Activated naive CD8-positive, alpha-beta T cell treated with anti-CD3 and anti-CD28 coated beads, Interleukin-2, amount 50 U/mL, for 24 hours (primary cell): Measurements from ENCODE around the gene ENTR1.
A peak's percentile ranks its signal among the peaks of the same experiment; 100 is the strongest.
"Not testable (repeated sequence)": the region's sequence is repeated elsewhere in the genome, so short reads cannot be mapped to it uniquely, and the experiment has no call there.

Experiments
- ATAC-seq: fragments of 150-1000 bp; cut with Tn5 transposase; one replicate; pipeline ENCODE4 v1.10.0; 2021
- DNase-seq: peaks from one replicate; pipeline ENCODE4 v3.0.0; 2021
- H3K27ac Mint-ChIP-seq: one replicate; pipeline ENCODE4 v1.8.0; 2021; ENCODE audit warnings: mild to moderate bottlenecking, mixed read lengths
- H3K27me3 Mint-ChIP-seq: one replicate; pipeline ENCODE4 v1.8.0; 2021; ENCODE audit warnings: mixed read lengths
- H3K36me3 Mint-ChIP-seq: one replicate; pipeline ENCODE4 v1.8.0; 2021; ENCODE audit warnings: low read depth, mixed read lengths
- H3K4me1 Mint-ChIP-seq: one replicate; pipeline ENCODE4 v1.8.0; 2021; ENCODE audit warnings: mixed read lengths
- H3K4me3 Mint-ChIP-seq: one replicate; pipeline ENCODE4 v1.8.0; 2021; ENCODE audit warnings: mild to moderate bottlenecking, moderate library complexity, mixed read lengths
- H3K9me3 Mint-ChIP-seq: one replicate; pipeline ENCODE4 v1.8.0; 2021; ENCODE audit warnings: mixed read lengths

ENTR1 gene

DNA sequence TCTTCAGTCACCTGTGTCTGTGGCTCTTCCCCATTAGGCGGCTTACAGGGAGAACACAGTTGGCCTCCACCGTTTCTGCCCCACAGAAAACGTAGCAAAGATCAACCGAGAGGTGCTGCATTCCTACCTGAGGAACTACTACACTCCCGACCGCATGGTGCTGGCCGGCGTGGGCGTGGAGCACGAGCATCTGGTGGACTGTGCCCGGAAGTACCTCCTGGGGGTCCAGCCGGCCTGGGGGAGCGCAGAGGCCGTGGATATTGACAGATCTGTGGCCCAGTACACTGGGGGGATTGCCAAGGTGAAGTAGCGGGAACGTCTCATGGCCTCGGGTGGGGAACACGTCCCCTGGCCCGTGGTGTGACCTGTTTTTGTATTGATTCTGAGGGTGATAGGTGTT lies 6.5 kb upstream of the ENTR1 start:
- H3K27ac Mint-ChIP-seq, result no peak overlapping the region
- no peak overlapping the region for H3K4me3 Mint-ChIP-seq
- peaks cover 54% of the 10 kb centered on the region for H3K36me3 Mint-ChIP-seq
- peaks cover 10% of the 10 kb centered on the region for H3K4me1 Mint-ChIP-seq
- no peaks in the 10 kb centered on the region for H3K9me3 Mint-ChIP-seq
- H3K27me3 Mint-ChIP-seq, result no peaks in the 10 kb centered on the region
- ATAC-seq (no peak), DNase-seq (no peak)

DNA sequence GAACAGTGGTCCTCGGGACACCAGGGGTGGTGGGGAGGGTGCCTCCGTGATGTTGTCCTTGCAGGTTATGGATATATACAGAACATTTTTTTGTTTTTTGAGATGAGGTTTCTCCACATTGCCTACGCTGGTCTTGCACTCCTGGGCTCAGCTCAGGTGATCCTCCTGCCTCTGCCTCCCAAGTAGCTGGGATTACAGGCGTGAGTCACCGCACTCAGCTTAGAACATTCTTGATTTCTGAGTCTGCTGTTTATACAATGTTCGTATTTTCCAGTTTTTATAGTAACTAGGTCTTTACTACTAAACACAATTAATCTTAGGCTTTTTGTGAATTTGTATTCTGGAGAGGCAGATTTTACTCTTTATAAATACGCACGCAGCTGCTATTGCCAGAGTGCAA lies 6.0 kb upstream of the ENTR1 start:
- Mint-ChIP-seq H3K4me3 (no peak overlapping the region), H3K27ac (no peak overlapping the region), H3K27me3 (no peaks in the 10 kb centered on the region), H3K4me1 (peaks cover 15% of the 10 kb centered on the region), H3K36me3 (peaks cover 59% of the 10 kb centered on the region), H3K9me3 (no peaks in the 10 kb centered on the region)
- DNase-seq, result no peak
- ATAC-seq, result no peak

DNA sequence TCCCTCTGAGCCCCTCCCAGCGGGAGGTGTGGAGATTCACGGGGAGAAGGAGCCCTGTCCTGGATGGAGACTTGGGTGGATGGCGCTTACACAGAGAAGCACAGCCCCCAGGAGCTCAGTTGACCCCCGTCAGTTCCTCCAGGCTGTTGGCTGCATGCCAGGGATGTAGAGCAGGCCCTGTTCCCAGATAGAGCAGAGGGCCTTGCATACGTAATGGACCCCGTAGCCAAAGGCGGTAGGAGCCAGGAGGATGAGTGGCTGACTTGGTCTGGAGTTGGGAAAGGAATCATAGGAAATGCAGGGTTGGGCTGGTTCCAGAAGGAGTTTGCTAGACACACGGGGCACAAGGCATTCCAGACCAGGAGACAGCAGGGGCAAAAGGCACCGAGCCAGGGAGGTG lies 2.5 kb upstream of the ENTR1 start:
- Mint-ChIP-seq H3K27me3 (no peaks in the 10 kb centered on the region), H3K36me3 (peaks cover 62% of the 10 kb centered on the region), H3K9me3 (no peaks in the 10 kb centered on the region), H3K4me1 (peaks cover 41% of the 10 kb centered on the region), H3K27ac (no peak overlapping the region), H3K4me3 (peak overlapping the region; percentile 17)
- ATAC-seq (no peak), DNase-seq (no peak)

DNA sequence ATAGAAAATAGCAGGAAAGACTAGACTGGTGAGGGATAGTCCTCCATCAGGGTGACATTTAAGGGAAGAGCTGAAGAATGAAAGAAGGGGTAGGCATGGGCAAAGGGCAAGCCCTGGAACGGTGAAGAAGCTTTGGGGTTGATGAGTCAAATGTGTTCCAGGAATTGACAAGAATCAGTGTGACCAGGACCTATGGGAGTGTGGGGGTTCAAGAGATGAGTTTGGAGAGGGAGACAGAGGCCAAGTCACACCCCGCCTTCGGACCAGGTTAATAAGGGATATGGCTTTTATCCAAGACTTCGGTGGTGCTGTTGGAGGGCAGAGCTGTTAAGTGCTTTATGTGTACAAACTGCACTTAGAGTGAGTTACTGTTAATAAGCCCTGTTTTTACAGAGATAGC lies 964 bp upstream of the ENTR1 start:
- no peaks in the 10 kb centered on the region for H3K9me3 Mint-ChIP-seq
- H3K27me3 Mint-ChIP-seq, result no peaks in the 10 kb centered on the region
- peak overlapping the region; percentile 89 for H3K27ac Mint-ChIP-seq
- H3K36me3 Mint-ChIP-seq, result peaks cover 61% of the 10 kb centered on the region
- DNase-seq (no peak), ATAC-seq (peak; percentile 59)
- peak overlapping the region; percentile 98 for H3K4me3 Mint-ChIP-seq
- peaks cover 47% of the 10 kb centered on the region for H3K4me1 Mint-ChIP-seq

DNA sequence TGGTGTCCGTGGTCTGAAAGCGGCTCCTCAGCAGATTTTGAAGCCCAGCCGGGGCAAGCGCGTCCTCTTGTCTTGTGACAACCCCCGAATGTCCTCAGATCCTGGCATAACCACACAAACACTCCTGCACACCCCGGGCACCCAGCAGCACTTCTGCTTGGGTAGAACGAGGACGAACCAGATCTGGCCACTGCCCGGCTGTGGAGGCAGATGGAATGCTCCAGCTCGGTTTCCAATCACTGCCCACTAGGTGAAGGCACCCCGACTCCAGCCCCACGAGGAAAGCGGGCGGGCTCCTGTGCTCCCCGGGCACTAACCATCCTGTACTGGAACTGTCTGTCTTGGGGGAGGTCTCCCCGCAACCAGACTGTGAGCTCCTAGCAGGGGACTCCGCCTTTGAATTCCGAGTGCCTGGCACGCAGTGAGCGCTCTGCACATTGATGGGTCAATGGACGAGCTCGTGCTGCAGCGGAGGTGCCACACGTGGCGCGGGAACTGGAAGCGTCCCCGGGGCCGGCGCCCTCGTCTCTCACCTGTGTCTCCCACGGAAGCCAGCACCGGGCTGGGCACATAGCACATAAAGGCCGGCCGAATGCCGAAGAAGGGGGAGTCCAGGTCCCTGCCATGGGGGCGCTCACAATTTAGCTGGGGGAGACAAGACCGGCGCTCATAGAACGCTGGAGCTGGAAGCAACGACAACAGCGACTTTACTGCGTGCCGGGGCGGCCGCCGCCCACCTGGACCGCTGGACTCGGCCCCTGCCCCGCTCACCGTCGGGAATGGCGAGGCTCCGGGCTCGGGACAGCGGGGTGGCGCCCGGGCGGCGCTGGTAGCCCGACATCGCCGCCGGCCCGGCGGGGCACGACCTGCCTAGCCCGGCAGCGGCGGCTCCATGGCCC lies 608 bp downstream of the ENTR1 start:
- H3K36me3 Mint-ChIP-seq, result peaks cover 60% of the 10 kb centered on the region
- DNase-seq (peak; percentile 49), ATAC-seq (peak; percentile 4)
- H3K9me3 Mint-ChIP-seq, result no peaks in the 10 kb centered on the region
- H3K27ac Mint-ChIP-seq, result peak overlapping the region; percentile 93
- peaks cover 59% of the 10 kb centered on the region for H3K4me1 Mint-ChIP-seq
- H3K27me3 Mint-ChIP-seq, result no peaks in the 10 kb centered on the region
- peak overlapping the region; percentile 98 for H3K4me3 Mint-ChIP-seq

DNA sequence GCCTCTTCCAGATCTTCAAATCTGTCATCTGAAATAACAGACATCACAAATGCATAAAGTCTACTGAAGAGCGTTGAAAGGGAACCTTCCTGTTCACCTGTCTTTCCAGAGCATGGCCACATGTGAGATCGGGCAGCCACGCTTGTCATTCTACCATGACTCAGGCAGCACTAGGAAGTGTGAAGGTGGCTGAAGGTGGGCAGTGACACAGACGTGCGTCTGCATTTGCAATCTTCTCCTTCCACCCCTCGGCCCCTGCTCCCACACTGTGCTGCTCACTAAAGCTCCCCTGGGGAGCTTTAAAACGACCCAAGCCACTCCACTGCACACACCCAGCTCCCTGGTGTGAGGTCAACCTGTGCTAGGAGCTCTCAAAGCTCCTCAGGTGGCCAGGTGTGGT lies 2.5 kb downstream of the ENTR1 start:
- Mint-ChIP-seq H3K27ac (peak overlapping the region; percentile 50), H3K4me3 (no peak overlapping the region), H3K4me1 (peaks cover 70% of the 10 kb centered on the region), H3K27me3 (no peaks in the 10 kb centered on the region), H3K9me3 (no peaks in the 10 kb centered on the region), H3K36me3 (peaks cover 53% of the 10 kb centered on the region)
- DNase-seq (no peak), ATAC-seq (no peak)

DNA sequence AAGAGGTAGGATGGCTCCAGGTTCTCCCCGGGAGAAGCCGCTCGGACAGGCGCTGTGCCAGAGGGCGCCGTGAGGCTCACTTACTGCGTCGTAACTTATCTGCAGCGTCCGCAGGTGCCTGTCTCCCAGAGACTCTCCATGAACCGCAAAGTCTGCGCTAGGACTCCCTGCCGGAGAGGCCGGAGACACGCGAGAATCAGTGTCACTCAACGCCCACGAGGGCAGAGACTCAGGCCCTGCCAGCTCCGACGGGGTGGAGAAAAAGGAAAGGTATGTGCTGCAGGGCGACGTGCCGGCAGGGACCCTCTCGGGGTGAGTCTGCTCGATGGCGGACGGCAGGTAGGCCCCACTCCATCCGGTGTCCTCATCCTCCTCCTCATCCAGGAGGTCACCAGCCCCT lies 3.4 kb downstream of the ENTR1 start:
- Mint-ChIP-seq H3K36me3 (peaks cover 53% of the 10 kb centered on the region), H3K4me1 (peaks cover 73% of the 10 kb centered on the region)
- not testable (repeated sequence) for H3K27ac Mint-ChIP-seq, DNase-seq, H3K9me3 Mint-ChIP-seq, ATAC-seq, H3K27me3 Mint-ChIP-seq, H3K4me3 Mint-ChIP-seq

DNA sequence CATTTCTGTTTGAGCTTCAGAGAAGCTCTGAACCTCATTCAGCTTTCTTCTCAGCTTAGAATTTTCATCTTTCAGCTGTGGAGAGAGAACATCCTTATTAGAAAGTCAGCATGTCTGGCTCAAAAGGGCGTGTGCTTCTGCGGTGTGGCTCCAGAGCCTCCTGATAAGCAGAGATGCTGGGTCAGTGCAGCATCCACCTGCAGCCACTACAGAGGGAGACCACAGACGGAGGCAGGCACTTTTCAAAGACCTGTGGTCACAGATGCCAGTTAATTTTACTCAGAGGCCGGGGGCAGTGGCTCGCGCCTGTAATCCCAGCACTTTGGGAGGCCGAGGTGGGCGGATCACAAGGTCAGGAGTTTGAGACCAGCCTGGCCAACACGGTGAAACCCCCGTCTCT lies 4.5 kb downstream of the ENTR1 start:
- not testable (repeated sequence) for ATAC-seq, H3K9me3 Mint-ChIP-seq, DNase-seq, H3K27me3 Mint-ChIP-seq, H3K4me3 Mint-ChIP-seq
- H3K36me3 Mint-ChIP-seq, result peaks cover 45% of the 10 kb centered on the region
- H3K4me1 Mint-ChIP-seq, result peaks cover 66% of the 10 kb centered on the region
- peak overlapping the region; percentile 54 for H3K27ac Mint-ChIP-seq

DNA sequence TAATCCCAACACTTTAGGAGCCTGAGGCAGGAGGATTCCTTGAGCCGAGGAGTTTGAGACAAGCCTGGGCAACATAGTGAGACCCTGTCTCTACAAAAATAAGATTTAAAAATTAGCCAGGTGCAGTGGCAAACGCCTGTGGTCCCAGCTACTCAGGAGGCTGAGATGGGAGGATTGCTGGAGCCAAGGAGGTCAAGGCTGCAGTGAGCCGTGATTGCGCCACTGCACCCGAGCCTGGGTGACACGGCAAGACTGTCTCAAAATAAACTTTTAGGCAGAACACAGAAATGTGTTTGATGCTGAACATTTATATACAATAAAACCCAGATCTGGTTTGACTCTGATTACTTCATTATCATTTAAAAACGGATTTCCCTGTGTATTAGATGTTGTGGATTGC lies 4.9 kb downstream of the ENTR1 start:
- H3K27ac Mint-ChIP-seq, result peak overlapping the region; percentile 54
- no peak for ATAC-seq
- H3K27me3 Mint-ChIP-seq, result no peaks in the 10 kb centered on the region
- H3K4me1 Mint-ChIP-seq, result peaks cover 68% of the 10 kb centered on the region
- peaks cover 49% of the 10 kb centered on the region for H3K36me3 Mint-ChIP-seq
- no peak overlapping the region for H3K4me3 Mint-ChIP-seq
- DNase-seq, result no peak
- no peaks in the 10 kb centered on the region for H3K9me3 Mint-ChIP-seq

DNA sequence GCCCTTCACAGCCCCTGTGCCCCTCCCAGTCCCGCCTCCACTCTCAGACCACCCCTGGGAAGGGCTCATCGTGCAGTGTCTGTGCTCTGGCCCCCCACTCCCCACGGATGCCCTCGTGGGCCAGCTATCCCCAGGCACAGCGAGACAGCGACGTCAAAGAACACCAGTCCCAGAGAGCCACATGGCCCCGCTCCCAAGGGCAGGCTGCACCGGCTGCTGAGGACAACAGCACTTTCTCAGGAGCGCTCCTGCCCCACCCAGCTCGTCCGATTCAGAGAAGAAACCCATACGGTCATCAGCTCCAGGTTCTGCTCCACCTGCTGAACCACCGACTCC lies 5.6 kb downstream of the ENTR1 start:
- ATAC-seq (no peak), DNase-seq (no peak)
- peaks cover 46% of the 10 kb centered on the region for H3K36me3 Mint-ChIP-seq
- peaks cover 66% of the 10 kb centered on the region for H3K4me1 Mint-ChIP-seq
- peak overlapping the region; percentile 68 for H3K4me3 Mint-ChIP-seq
- H3K27me3 Mint-ChIP-seq, result no peaks in the 10 kb centered on the region
- H3K9me3 Mint-ChIP-seq, result no peaks in the 10 kb centered on the region
- H3K27ac Mint-ChIP-seq, result peak overlapping the region; percentile 88

DNA sequence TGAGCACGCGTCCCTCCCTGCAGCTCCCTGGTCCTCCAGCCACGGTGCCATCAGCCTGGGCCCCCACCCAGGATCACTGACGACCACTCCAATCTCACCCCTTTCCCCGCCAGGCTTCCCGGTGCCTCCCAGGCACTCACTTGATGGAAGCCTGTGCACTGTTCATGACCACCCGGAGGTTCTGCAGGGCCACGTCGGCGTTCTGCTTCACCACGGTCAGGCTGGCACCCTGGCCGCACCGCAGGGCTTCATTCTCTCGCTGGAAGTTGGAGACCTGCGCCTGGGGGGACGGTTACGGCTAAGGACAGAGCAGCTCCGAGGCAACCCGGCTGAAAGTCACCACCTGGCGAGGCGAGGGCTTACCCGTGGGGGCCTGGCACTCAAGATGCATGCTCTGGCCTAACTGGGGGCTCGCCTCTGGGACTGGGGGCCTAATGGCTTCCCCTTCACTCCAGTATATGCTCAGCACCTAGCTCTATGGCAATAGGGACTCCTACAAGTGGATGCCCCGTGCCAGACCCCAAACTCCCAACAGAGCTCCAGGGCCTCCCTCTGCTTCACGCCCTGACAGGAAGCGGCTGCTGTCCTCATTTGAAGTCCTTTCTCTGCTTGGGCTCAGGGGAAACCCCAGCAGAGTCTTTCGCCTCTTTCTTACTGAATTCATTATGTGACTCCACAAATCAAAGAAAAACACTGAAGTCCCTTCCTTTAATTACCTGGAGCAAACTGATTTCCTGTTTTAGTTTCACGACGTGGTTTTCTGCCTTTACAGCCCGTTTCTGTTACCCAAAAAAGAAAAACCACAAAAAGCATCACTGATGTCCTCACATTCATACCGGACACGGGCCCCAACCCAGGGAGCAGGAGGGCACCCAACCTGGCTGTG lies 6.3 kb downstream of the ENTR1 start:
- Mint-ChIP-seq H3K4me3 (peak overlapping the region; percentile 68), H3K9me3 (no peaks in the 10 kb centered on the region), H3K4me1 (peaks cover 62% of the 10 kb centered on the region), H3K27ac (peak overlapping the region; percentile 88), H3K27me3 (no peaks in the 10 kb centered on the region), H3K36me3 (peaks cover 47% of the 10 kb centered on the region)
- ATAC-seq (peak; percentile 45), DNase-seq (peak; percentile 61)

DNA sequence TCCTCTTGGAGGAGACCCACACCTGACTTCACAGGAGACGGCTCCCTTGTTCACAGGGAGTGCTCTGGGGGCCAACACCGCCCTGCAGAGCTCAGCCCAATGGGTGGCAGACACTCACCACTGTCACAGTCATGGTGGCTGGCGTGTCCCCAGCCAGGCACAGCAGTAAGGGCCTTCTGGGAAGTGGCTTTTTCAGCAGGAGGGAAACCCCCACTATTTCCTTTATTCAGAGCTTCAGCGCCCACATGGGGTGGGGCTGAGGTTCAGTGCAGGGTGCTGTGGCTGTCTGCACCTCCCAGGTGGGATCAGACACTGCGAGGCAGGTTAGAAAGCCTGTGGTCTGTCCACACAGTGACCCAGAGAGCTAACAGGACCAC lies 6.9 kb downstream of the ENTR1 start:
- H3K27ac Mint-ChIP-seq, result peak overlapping the region; percentile 88
- H3K9me3 Mint-ChIP-seq, result no peaks in the 10 kb centered on the region
- peak overlapping the region; percentile 68 for H3K4me3 Mint-ChIP-seq
- peaks cover 48% of the 10 kb centered on the region for H3K36me3 Mint-ChIP-seq
- peaks cover 62% of the 10 kb centered on the region for H3K4me1 Mint-ChIP-seq
- peak; percentile 87 for ATAC-seq
- DNase-seq, result peak; percentile 74
- H3K27me3 Mint-ChIP-seq, result no peaks in the 10 kb centered on the region

DNA sequence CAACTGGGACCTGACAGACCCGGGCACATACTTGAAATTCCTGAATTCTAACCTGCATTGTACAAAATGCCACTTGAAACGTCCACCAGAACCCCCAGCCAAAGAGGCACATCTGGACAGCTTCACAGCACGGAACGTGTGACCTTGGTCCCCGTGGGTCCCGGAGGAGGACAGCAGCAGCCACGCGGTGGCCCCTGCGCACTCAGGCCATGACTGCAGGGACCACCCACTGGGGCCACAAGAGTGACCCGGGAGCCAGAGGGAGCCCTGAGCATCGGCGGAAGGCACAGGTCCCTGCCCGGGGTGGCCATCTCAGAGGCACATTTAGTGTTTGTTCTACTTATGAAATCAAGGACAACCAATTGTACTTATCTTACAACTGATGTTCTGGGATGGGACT lies 8.3 kb downstream of the ENTR1 start:
- no peak for DNase-seq
- H3K27ac Mint-ChIP-seq, result no peak overlapping the region
- H3K9me3 Mint-ChIP-seq, result no peaks in the 10 kb centered on the region
- no peak overlapping the region for H3K4me3 Mint-ChIP-seq
- ATAC-seq, result no peak
- no peaks in the 10 kb centered on the region for H3K27me3 Mint-ChIP-seq
- H3K36me3 Mint-ChIP-seq, result peaks cover 47% of the 10 kb centered on the region
- peaks cover 55% of the 10 kb centered on the region for H3K4me1 Mint-ChIP-seq

DNA sequence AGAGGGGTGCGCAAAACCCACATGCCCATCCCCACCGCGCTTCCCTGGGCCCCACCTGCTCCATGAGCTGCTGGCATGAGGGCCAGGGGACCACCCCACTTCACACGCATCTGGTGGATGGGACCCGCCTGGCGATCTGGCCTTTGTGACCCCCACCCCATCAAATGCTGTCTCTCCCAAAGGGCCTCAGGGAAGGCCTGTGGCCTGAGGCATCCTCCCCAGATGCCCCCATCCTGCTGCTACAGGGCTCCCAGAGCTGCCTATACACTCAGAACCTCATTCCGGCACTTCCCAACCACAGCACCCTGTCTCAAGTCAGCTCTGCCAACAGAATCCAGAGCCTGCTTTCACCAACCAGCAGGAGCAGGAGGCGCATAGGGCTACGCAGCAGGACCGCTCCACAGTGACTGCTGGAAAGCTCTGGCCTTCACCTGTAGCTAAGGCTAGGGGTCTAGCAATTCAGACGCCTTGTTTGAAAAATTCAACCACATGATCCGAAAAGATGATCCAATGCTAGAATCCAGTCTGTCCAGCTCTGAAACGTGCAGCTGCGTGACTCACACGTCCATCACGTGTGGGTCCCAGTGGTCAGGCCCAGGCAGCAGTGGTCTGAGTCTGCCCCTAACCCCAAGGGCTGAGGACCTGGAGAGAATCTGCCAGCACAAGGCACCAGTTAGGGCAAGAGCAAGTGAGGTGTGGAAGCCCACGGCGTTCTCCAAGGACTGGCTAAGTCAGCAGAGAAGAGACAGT lies 9.1 kb downstream of the ENTR1 start:
- peak overlapping the region; percentile 27 for H3K27ac Mint-ChIP-seq
- peaks cover 47% of the 10 kb centered on the region for H3K36me3 Mint-ChIP-seq
- DNase-seq (no peak), ATAC-seq (no peak)
- H3K27me3 Mint-ChIP-seq, result no peaks in the 10 kb centered on the region
- H3K4me1 Mint-ChIP-seq, result peaks cover 55% of the 10 kb centered on the region
- no peak overlapping the region for H3K4me3 Mint-ChIP-seq
- no peaks in the 10 kb centered on the region for H3K9me3 Mint-ChIP-seq
